Natural killer cell (primary cell): ENCODE data around the gene BNC2. TPM values are rescaled to one million over a fixed set of nuclear protein-coding genes. Genes with fewer than 3 reads are reported as not detected.

ENCODE experiments used
- ATAC-seq, 3 donors: fragments of 150-1000 bp in 2 of 3; fragments of 200-7000 bp in 1 of 3; cut with Tn5 transposase; 1 replicate in 1 of 3; 2 replicates in 2 of 3; pipeline ENCODE4 v1.10.0; 2021; ENCODE audit warnings: mild to moderate bottlenecking in 2 of 3, moderate library complexity in 2 of 3
- DNase-seq, 2 donors: peaks; one replicate each; pipeline versions ENCODE4 v3.0.0 to v3.0.0-alpha.2; 2013 to 2021; ENCODE audit warnings: mixed read lengths in 1 of 2
- H3K27ac ChIP-seq: one replicate; pipeline ENCODE4 v1.5.1; 2013; ENCODE audit warnings: mild to moderate bottlenecking, low read length
- H3K27me3 ChIP-seq: one replicate; pipeline ENCODE4 v1.6.1; 2013; ENCODE audit warnings: low read length; ENCODE audit not compliant: control insufficient read depth, insufficient read depth
- H3K36me3 ChIP-seq: one replicate; pipeline ENCODE4 v1.6.1; 2013; ENCODE audit warnings: low read length; ENCODE audit not compliant: control insufficient read depth, insufficient read depth
- H3K4me1 ChIP-seq: one replicate; pipeline ENCODE4 v1.6.1; 2013; ENCODE audit warnings: low read length; ENCODE audit not compliant: control insufficient read depth, insufficient read depth
- H3K4me3 ChIP-seq: one replicate; pipeline ENCODE4 v1.5.1; 2013; ENCODE audit warnings: low read length
- H3K9me3 ChIP-seq: one replicate; pipeline ENCODE4 v1.6.1; 2013; ENCODE audit warnings: low read length; ENCODE audit not compliant: control insufficient read depth, insufficient read depth
- H3K27ac Mint-ChIP-seq, 2 donors: one replicate each; pipeline ENCODE4 v1.8.0; 2022; ENCODE audit warnings: mild to moderate bottlenecking in 2 of 2, mixed read lengths in 2 of 2, moderate library complexity in 1 of 2
- H3K27me3 Mint-ChIP-seq, 2 donors: one replicate each; pipeline ENCODE4 v1.8.0; 2022; ENCODE audit warnings: low read depth in 2 of 2, mixed read lengths in 2 of 2
- H3K36me3 Mint-ChIP-seq: one replicate; pipeline ENCODE4 v1.8.0; 2022; ENCODE audit warnings: mixed read lengths
- H3K4me1 Mint-ChIP-seq, 2 donors: one replicate each; pipeline ENCODE4 v1.8.0; 2022; ENCODE audit warnings: mixed read lengths in 2 of 2
- H3K4me3 Mint-ChIP-seq: one replicate; pipeline ENCODE4 v1.8.0; 2022; ENCODE audit warnings: mild to moderate bottlenecking, moderate library complexity, mixed read lengths
- H3K9me3 Mint-ChIP-seq, 2 donors: one replicate each; pipeline ENCODE4 v1.8.0; 2022; ENCODE audit warnings: mixed read lengths in 2 of 2
- WGBS: methylation state at CpG from one replicate; pipeline ENCODE4 v1.1.7; 2013; ENCODE audit warnings: missing lambda C conversion rate; ENCODE audit not compliant: insufficient coverage; 5-methylcytosine and 5-hydroxymethylcytosine counted together
- intact Hi-C: fragments of 100-400 bp; cut with micrococcal nuclease; formaldehyde crosslinking; loops from one replicate; pipeline ENCODE4 v1.14.2; 2022
- total RNA-seq, 4 donors: library from RNA; stranded (reverse); fragments of 120-200 nt in 1 of 4; gene quantifications; one replicate each; pipeline versions ENCODE4 v1.2.3 to v1.2.4, GENCODE V29; 2013 to 2022
- TF ChIP-seq, protein P1 (sequence below): fragments of 200-600 bp; IDR thresholded peaks from one replicate; pipeline ENCODE4 v1.8.0; 2022; ENCODE audit warnings: antibody characterized with exemption

Gene BNC2
- total RNA-seq, 3 donors from 2014 or later (not counting 1 experiment from before 2014, with no cell fraction given), result 36.9 to 84.2 (median 66.5) TPM

DNA sequence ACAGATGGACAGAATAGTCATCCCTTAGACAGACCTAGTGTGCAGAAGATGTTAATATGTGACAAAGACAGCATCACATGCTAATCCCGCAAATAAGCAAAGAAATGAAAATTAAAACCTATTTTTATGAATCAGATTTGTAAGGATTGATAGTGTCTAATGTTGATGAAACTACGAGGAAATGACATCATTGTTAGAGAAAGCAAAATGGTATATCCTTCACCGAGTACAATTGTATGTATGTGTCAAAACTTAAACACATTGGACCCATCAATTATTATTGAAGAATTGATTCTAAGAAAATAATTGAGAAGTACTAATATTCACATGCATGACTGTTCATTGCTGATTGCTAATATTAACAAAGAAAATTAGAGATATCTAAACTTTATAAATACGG is 493.2 kb downstream of the BNC2 start:
- no peak for ATAC-seq
- intact Hi-C loops, result no loop called here
- H3K27ac Mint-ChIP-seq, result no peak overlapping the region

DNA sequence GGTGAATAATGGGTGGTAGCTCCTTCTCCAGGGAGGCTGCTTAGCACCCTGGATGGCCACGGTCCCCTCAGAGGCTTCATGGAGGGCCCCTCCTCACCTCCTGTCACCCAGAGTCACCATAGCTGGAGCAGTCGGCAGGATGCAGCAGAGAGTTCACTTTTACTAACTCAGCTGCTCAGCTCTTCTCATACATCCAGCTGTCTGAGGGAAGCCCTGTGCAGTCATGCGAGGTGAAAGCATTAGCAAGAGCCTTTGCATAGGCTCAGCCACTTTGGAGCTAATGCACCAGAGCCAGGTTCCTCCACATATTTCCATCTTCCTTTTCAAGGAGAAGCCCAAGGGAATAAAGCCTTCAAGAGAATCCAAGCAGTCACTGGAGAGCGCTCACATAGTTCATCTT is 499.2 kb downstream of the BNC2 start:
- intact Hi-C loops, result loop anchor here (5.0 kb wide), 1 partner anchor 49 kb away; no protein-coding TSS in a partner anchor
- no peak overlapping the region for H3K27ac Mint-ChIP-seq
- Histone ChIP-seq H3K9me3 (no peaks in the 10 kb centered on the region), H3K36me3 (no peaks in the 10 kb centered on the region), H3K4me3 (no peak overlapping the region), H3K4me1 (no peaks in the 10 kb centered on the region), H3K27ac (no peak overlapping the region), H3K27me3 (no peaks in the 10 kb centered on the region)
- TF ChIP-seq, protein P1, sequence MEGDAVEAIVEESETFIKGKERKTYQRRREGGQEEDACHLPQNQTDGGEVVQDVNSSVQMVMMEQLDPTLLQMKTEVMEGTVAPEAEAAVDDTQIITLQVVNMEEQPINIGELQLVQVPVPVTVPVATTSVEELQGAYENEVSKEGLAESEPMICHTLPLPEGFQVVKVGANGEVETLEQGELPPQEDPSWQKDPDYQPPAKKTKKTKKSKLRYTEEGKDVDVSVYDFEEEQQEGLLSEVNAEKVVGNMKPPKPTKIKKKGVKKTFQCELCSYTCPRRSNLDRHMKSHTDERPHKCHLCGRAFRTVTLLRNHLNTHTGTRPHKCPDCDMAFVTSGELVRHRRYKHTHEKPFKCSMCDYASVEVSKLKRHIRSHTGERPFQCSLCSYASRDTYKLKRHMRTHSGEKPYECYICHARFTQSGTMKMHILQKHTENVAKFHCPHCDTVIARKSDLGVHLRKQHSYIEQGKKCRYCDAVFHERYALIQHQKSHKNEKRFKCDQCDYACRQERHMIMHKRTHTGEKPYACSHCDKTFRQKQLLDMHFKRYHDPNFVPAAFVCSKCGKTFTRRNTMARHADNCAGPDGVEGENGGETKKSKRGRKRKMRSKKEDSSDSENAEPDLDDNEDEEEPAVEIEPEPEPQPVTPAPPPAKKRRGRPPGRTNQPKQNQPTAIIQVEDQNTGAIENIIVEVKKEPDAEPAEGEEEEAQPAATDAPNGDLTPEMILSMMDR, result no peak
- peaks cover 18 to 35% of the 10 kb centered on the region in 2 donors for H3K27me3 Mint-ChIP-seq
- ATAC-seq (no peak), DNase-seq (no peak)
- H3K4me3 Mint-ChIP-seq, result no peak overlapping the region
- no peaks in the 10 kb centered on the region for H3K36me3 Mint-ChIP-seq
- 87% methylated on average over 3 of the region's 4 CpGs for WGBS
- H3K9me3 Mint-ChIP-seq, result no peaks in the 10 kb centered on the region
- no peaks in the 10 kb centered on the region for H3K4me1 Mint-ChIP-seq

More for the DNA sequence above, 493.2 kb downstream of the BNC2 start:
- TF ChIP-seq, protein P1, result no peak
- H3K4me3 ChIP-seq, result no peak overlapping the region
- Mint-ChIP-seq H3K27me3 (peaks cover 9 to 15% of the 10 kb centered on the region in 2 donors), H3K36me3 (no peaks in the 10 kb centered on the region), H3K4me3 (no peak overlapping the region), H3K9me3 (peaks cover 0 to 3% of the 10 kb centered on the region in 2 donors), H3K4me1 (no peaks in the 10 kb centered on the region)
- no peaks in the 10 kb centered on the region for H3K9me3 ChIP-seq
- H3K36me3 ChIP-seq, result no peaks in the 10 kb centered on the region
- no peak for DNase-seq
- no peaks in the 10 kb centered on the region for H3K27me3 ChIP-seq
- no peaks in the 10 kb centered on the region for H3K4me1 ChIP-seq
- no peak overlapping the region for H3K27ac ChIP-seq
- WGBS, result 96% methylated on average over 3 of the region's 4 CpGs

DNA sequence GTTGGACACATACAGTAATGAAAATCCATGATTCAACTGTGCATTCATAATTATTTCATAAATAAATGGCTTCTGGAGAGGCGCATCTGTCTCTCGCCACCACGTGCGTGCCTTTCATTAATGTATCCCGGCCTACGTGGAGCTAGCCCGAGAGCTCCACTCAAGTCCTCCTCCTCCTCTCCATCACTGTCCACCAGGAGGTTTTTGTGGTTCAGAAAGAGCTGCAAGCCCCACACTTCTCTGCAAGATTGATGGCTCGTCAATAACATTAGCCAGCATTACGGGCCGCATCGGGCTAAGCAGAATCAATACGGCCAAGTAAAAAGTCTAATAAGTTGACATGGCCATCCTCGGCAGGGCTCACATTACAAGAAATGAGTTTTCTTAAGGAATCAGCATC is 499.8 kb downstream of the BNC2 start:
- no peaks in the 10 kb centered on the region for H3K4me1 ChIP-seq
- H3K9me3 ChIP-seq, result no peaks in the 10 kb centered on the region
- Mint-ChIP-seq H3K4me1 (no peaks in the 10 kb centered on the region), H3K27ac (no peak overlapping the region), H3K4me3 (no peak overlapping the region), H3K9me3 (no peaks in the 10 kb centered on the region), H3K27me3 (peaks cover 18 to 38% of the 10 kb centered on the region in 2 donors), H3K36me3 (no peaks in the 10 kb centered on the region)
- H3K27ac ChIP-seq, result no peak overlapping the region
- DNase-seq (no peak), ATAC-seq (no peak)
- intact Hi-C loops, result loop anchor here (5.0 kb wide), 1 partner anchor 48 kb away; no protein-coding TSS in a partner anchor
- no peak overlapping the region for H3K4me3 ChIP-seq
- no peaks in the 10 kb centered on the region for H3K36me3 ChIP-seq
- WGBS, result 96% methylated on average over 13 of the region's 13 CpGs
- TF ChIP-seq, protein P1, result no peak
- no peaks in the 10 kb centered on the region for H3K27me3 ChIP-seq

DNA sequence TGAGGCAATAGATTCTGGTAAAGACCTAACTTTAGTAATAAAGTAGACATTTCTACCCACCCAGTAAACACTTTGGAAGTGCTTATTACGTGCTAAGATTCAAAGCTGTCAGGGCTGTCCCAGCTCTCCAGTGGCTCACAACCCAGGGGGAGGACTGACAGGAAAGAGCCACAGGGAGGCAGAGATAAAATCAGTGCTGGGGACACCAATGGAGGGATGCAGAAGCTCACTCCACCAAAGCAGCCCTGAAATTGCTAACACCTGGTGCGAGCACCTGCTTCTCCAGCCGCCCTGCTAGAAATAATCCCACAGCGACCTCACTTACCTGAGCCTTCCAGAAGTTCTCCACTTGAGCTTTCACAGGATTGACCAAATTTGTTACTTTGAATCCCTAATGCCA is 501.0 kb downstream of the BNC2 start:
- H3K4me1 Mint-ChIP-seq, result no peaks in the 10 kb centered on the region
- H3K9me3 Mint-ChIP-seq, result no peaks in the 10 kb centered on the region
- H3K27ac ChIP-seq, result no peak overlapping the region
- no peak overlapping the region for H3K4me3 Mint-ChIP-seq
- no peak overlapping the region for H3K27ac Mint-ChIP-seq
- no peaks in the 10 kb centered on the region for H3K9me3 ChIP-seq
- no peaks in the 10 kb centered on the region for H3K4me1 ChIP-seq
- H3K27me3 Mint-ChIP-seq, result peaks cover 23 to 38% of the 10 kb centered on the region in 2 donors
- intact Hi-C loops, result no loop called here
- ATAC-seq, result no peak
- H3K36me3 Mint-ChIP-seq, result no peaks in the 10 kb centered on the region
- WGBS, result 91% methylated on average over 4 of the region's 4 CpGs
- H3K4me3 ChIP-seq, result no peak overlapping the region
- TF ChIP-seq, protein P1, result no peak
- no peaks in the 10 kb centered on the region for H3K27me3 ChIP-seq
- no peak for DNase-seq
- no peaks in the 10 kb centered on the region for H3K36me3 ChIP-seq
